GM23338 (cell line): ENCODE data around the gene JPH3. TPM values are rescaled to one million over a fixed set of nuclear protein-coding genes. Genes with fewer than 3 reads are reported as not detected.

ENCODE experiments used
- ATAC-seq: fragments of 200-7000 bp; cut with Tn5 transposase; 3 replicates; pipeline ENCODE4 v1.9.1; 2020
- DNase-seq: peaks from one replicate; pipeline ENCODE4 v3.0.0-alpha.2; 2015; ENCODE audit warnings: low spot score
- H2AFZ ChIP-seq: fragments of 200-600 bp; sonication (generic); 2 replicates; pipeline ENCODE4 v1.8.0; 2016; ENCODE audit warnings: antibody characterized with exemption, mild to moderate bottlenecking, moderate library complexity
- H3F3A ChIP-seq: fragments of 200-600 bp; sonication (generic); replicated peaks from 2 replicates; pipeline ENCODE4 v1.8.0; 2017; ENCODE audit warnings: antibody characterized with exemption, mixed run types, low read depth
- H3K27ac ChIP-seq: fragments of 200-600 bp; sonication (generic); 2 replicates; pipeline ENCODE4 v1.6.1; 2016; ENCODE audit warnings: low read depth
- H3K27me3 ChIP-seq: fragments of 200-600 bp; sonication (generic); 2 replicates; pipeline ENCODE4 v1.8.0; 2016; ENCODE audit warnings: mild to moderate bottlenecking, mixed run types, moderate library complexity; ENCODE audit not compliant: insufficient read depth
- H3K36me3 ChIP-seq: fragments of 200-600 bp; sonication (generic); 2 replicates; pipeline ENCODE4 v1.8.0; 2016; ENCODE audit warnings: mild to moderate bottlenecking; ENCODE audit not compliant: insufficient read depth
- H3K4me1 ChIP-seq: fragments of 200-600 bp; sonication (generic); 2 replicates; pipeline ENCODE4 v1.8.0; 2016; ENCODE audit warnings: mild to moderate bottlenecking, moderate library complexity; ENCODE audit not compliant: insufficient read depth
- H3K4me2 ChIP-seq: fragments of 200-600 bp; sonication (generic); 2 replicates; pipeline ENCODE4 v1.7.1; 2017; ENCODE audit warnings: mixed run types
- H3K4me3 ChIP-seq: fragments of 200-600 bp; sonication (generic); 2 replicates; pipeline ENCODE4 v1.6.1; 2016; ENCODE audit warnings: mixed run types
- H3K79me2 ChIP-seq: fragments of 200-600 bp; sonication (generic); replicated peaks from 2 replicates; pipeline ENCODE4 v1.8.0; 2017; ENCODE audit warnings: mild to moderate bottlenecking; ENCODE audit not compliant: insufficient read depth
- H3K9me2 ChIP-seq: fragments of 200-600 bp; sonication (generic); 2 replicates; pipeline ENCODE4 v1.8.0; 2017; ENCODE audit not compliant: insufficient read depth
- H4K20me1 ChIP-seq: fragments of 200-600 bp; sonication (generic); replicated peaks from 2 replicates; pipeline ENCODE4 v1.8.0; 2017; ENCODE audit warnings: mild to moderate bottlenecking; ENCODE audit not compliant: insufficient read depth
- H3K27ac Mint-ChIP-seq: 2 replicates; pipeline ENCODE4 v1.8.0; 2020; ENCODE audit warnings: inconsistent platforms, mild to moderate bottlenecking, moderate library complexity, mixed read lengths
- H3K27me3 Mint-ChIP-seq: 3 replicates; pipeline ENCODE4 v1.8.0; 2022; ENCODE audit warnings: low read depth, mild to moderate bottlenecking, moderate library complexity, mixed read lengths, inconsistent platforms; ENCODE audit not compliant: insufficient read depth, poor library complexity
- H3K36me3 Mint-ChIP-seq: 3 replicates; pipeline ENCODE4 v1.8.0; 2021; ENCODE audit warnings: low read depth, mild to moderate bottlenecking, inconsistent platforms, moderate library complexity, mixed read lengths
- H3K4me1 Mint-ChIP-seq: 3 replicates; pipeline ENCODE4 v1.8.0; 2020; ENCODE audit warnings: mild to moderate bottlenecking, inconsistent platforms, mixed read lengths
- H3K4me3 Mint-ChIP-seq: 3 replicates; pipeline ENCODE4 v1.8.0; 2021; ENCODE audit warnings: moderate library complexity, mild to moderate bottlenecking, inconsistent platforms, mixed read lengths
- H3K9me3 Mint-ChIP-seq: 3 replicates; pipeline ENCODE4 v1.8.0; 2020; ENCODE audit warnings: moderate library complexity, mild to moderate bottlenecking, inconsistent platforms, mixed read lengths
- CTCF ChIP-seq, 2 experiments: fragments of 200-600 bp in 1 of 2; sonication (generic) in 1 of 2; conservative IDR thresholded peaks; 2 replicates each; pipeline versions ENCODE4 v1.5.1 to v1.6.1; 2016 to 2017; ENCODE audit warnings: antibody characterized with exemption in 2 of 2, low read depth in 2 of 2, mild to moderate bottlenecking in 2 of 2, moderate library complexity in 1 of 2
- ETS1 ChIP-seq: IDR thresholded peaks from 2 replicates; pipeline ENCODE4 v1.6.1; 2016; ENCODE audit warnings: antibody characterized with exemption
- EZH2phosphoT487 ChIP-seq: fragments of 200-600 bp; sonication (generic); IDR thresholded peaks from one replicate; pipeline ENCODE4 v1.8.1; 2018; ENCODE audit warnings: antibody characterized with exemption; ENCODE audit not compliant: unreplicated experiment
- NANOG ChIP-seq: IDR thresholded peaks from 2 replicates; pipeline ENCODE4 v1.6.1; 2016; ENCODE audit warnings: antibody characterized with exemption, borderline replicate concordance
- POLR2AphosphoS5 ChIP-seq: IDR thresholded peaks from 2 replicates; pipeline ENCODE4 v1.6.1; 2016; ENCODE audit warnings: antibody characterized with exemption, low read depth
- ZNF331 ChIP-seq: fragments of 250-450 bp; sonication (Bioruptor Pico); IDR thresholded peaks from 2 replicates; pipeline ENCODE4 v1.5.0; 2020; ENCODE audit warnings: low read depth, mild to moderate bottlenecking, moderate library complexity
- ZNF462 ChIP-seq: fragments of 250-450 bp; sonication (Bioruptor Pico); IDR thresholded peaks from 2 replicates; pipeline ENCODE4 v1.5.0; 2020; ENCODE audit warnings: mild to moderate bottlenecking, moderate library complexity
- polyA plus RNA-seq: library from polyadenylated mRNA; unstranded; fragments of >200 nt; fragmentation: Nextera tagmentation; extraction: Ambion mirVana; gene quantifications from 2 replicates; pipeline ENCODE4 v1.2.1, GENCODE V29; 2016
- total RNA-seq: library from RNA; depleted of rRNA; stranded (reverse); fragments of >200 nt; shearing (Covaris generic); gene quantifications from 2 replicates; pipeline ENCODE4 v1.2.3, GENCODE V29; 2014

Gene JPH3
- total and polyA plus RNA-seq, 2 experiments from 2014 or later: 8.4 to 38.3 TPM

- Mint-ChIP-seq H3K27ac (no peak overlapping the region), H3K27me3 (peaks cover 20% of the 10 kb centered on the region), H3K9me3 (no peaks in the 10 kb centered on the region)
Measured at GRCh38 chr16:87689956-87690465, 87.7 kb downstream of the JPH3 start.

More at GRCh38 chr16:87689956-87690465, 87.7 kb downstream of the JPH3 start:
- Histone ChIP-seq H3F3A (no peaks in the 10 kb centered on the region), H3K9me2 (no peaks in the 10 kb centered on the region), H4K20me1 (no peaks in the 10 kb centered on the region; the same call in 1 of the 2 replicates), H3K27me3 (no peaks in the 10 kb centered on the region), H3K79me2 (no peaks in the 10 kb centered on the region), H2AFZ (no peak overlapping the region), H3K27ac (no peak overlapping the region), H3K36me3 (no peaks in the 10 kb centered on the region; the same call in 1 of the 2 replicates), H3K4me3 (no peak overlapping the region), H3K4me1 (no peaks in the 10 kb centered on the region), H3K4me2 (no peak overlapping the region)
- Mint-ChIP-seq H3K4me1 (no peaks in the 10 kb centered on the region), H3K4me3 (no peak overlapping the region), H3K36me3 (peaks cover 4% of the 10 kb centered on the region; the same call in 2 of the 3 replicates)
- no peak for ATAC-seq
- TF ChIP-seq ZNF462 (CRISPR knock-in tag) (no peak), CTCF (conservative IDR thresholded peaks at IDR 0.05; ENCODE audit: low read depth in 2 of 2) (no peak), POLR2AphosphoS5 (no peak), ETS1 (no peak), ZNF331 (CRISPR knock-in tag) (no peak), EZH2phosphoT487 (no peak), NANOG (no peak)
- no peak for DNase-seq
